Measurements from ENCODE around the gene SIK2.

- no peak for TF ChIP-seq POLR2A (IDR thresholded peaks at IDR 0.05)
- TF ChIP-seq CTCF (IDR thresholded peaks at IDR 0.05): no peak
Observed at GRCh38 chr11:111617286-111617685, 15.0 kb downstream of the SIK2 start.
